Mesendoderm (in vitro differentiated cells): Measurements from ENCODE around the gene NXPH4.

Source experiments
- DNase-seq: peaks from one replicate; pipeline ENCODE4 v3.0.0; 2013
- H2AK5ac ChIP-seq: 2 replicates; pipeline ENCODE4 v1.6.1; 2013; ENCODE audit warnings: low read length, inconsistent platforms
- H2BK120ac ChIP-seq: 2 replicates; pipeline ENCODE4 v1.6.1; 2013; ENCODE audit warnings: low read depth, mild to moderate bottlenecking, low read length, moderate library complexity, mixed read lengths
- H2BK15ac ChIP-seq: replicated peaks from 2 replicates; pipeline ENCODE4 v1.6.1; 2013; ENCODE audit warnings: low read depth, mild to moderate bottlenecking, moderate library complexity
- H2BK5ac ChIP-seq: 2 replicates; pipeline ENCODE4 v1.6.1; 2013; ENCODE audit warnings: low read length, inconsistent platforms
- H3K18ac ChIP-seq: 2 replicates; pipeline ENCODE4 v1.6.1; 2013; ENCODE audit warnings: mild to moderate bottlenecking, low read length, mixed read lengths
- H3K23ac ChIP-seq: one replicate; pipeline ENCODE4 v1.6.1; 2013; ENCODE audit warnings: low read length
- H3K27ac ChIP-seq: 2 replicates; pipeline ENCODE4 v1.5.1; 2013; ENCODE audit warnings: low read depth, mild to moderate bottlenecking, inconsistent platforms, low read length, moderate library complexity
- H3K27me3 ChIP-seq: 2 replicates; pipeline ENCODE4 v1.6.1; 2013; ENCODE audit warnings: low read length, control low read depth, mild to moderate bottlenecking, inconsistent platforms; ENCODE audit not compliant: insufficient read depth, poor library complexity
- H3K36me3 ChIP-seq: 2 replicates; pipeline ENCODE4 v1.6.1; 2013; ENCODE audit warnings: low read length, inconsistent platforms; ENCODE audit not compliant: control insufficient read depth, insufficient read depth
- H3K4ac ChIP-seq: one replicate; pipeline ENCODE4 v1.6.1; 2013; ENCODE audit warnings: low read depth, mild to moderate bottlenecking, low read length, moderate library complexity
- H3K4me1 ChIP-seq: 2 replicates; pipeline ENCODE4 v1.6.1; 2013; ENCODE audit warnings: low read depth, low read length, inconsistent platforms; ENCODE audit not compliant: control insufficient read depth
- H3K4me2 ChIP-seq: 2 replicates; pipeline ENCODE4 v1.6.1; 2013; ENCODE audit warnings: low read length
- H3K4me3 ChIP-seq: 2 replicates; pipeline ENCODE4 v1.5.1; 2013; ENCODE audit warnings: mild to moderate bottlenecking, low read length
- H3K56ac ChIP-seq: one replicate; pipeline ENCODE4 v1.6.1; 2013; ENCODE audit warnings: low read length
- H3K79me1 ChIP-seq: 2 replicates; pipeline ENCODE4 v1.6.1; 2013; ENCODE audit warnings: low read length, inconsistent platforms
- H3K79me2 ChIP-seq: 2 replicates; pipeline ENCODE4 v1.6.1; 2013; ENCODE audit warnings: mild to moderate bottlenecking, low read length; ENCODE audit not compliant: control insufficient read depth, insufficient read depth
- H3K9ac ChIP-seq: 2 replicates; pipeline ENCODE4 v1.6.1; 2013; ENCODE audit warnings: low read length, inconsistent platforms
- H4K5ac ChIP-seq: one replicate; pipeline ENCODE4 v1.6.1; 2013; ENCODE audit warnings: low read length
- H4K8ac ChIP-seq: one replicate; pipeline ENCODE4 v1.6.1; 2013; ENCODE audit warnings: low read depth, mild to moderate bottlenecking, control low read depth, low read length, moderate library complexity
- WGBS: extraction: QIAGEN DNeasy Blood & Tissue Kit; methylation state at CpG from one replicate; pipeline ENCODE4 v1.1.7; 2013; ENCODE audit warnings: low lambda C conversion rate, missing lambda C conversion rate; ENCODE audit not compliant: insufficient coverage; ENCODE audit errors: extremely low coverage; 5-methylcytosine and 5-hydroxymethylcytosine counted together

Gene NXPH4

DNA sequence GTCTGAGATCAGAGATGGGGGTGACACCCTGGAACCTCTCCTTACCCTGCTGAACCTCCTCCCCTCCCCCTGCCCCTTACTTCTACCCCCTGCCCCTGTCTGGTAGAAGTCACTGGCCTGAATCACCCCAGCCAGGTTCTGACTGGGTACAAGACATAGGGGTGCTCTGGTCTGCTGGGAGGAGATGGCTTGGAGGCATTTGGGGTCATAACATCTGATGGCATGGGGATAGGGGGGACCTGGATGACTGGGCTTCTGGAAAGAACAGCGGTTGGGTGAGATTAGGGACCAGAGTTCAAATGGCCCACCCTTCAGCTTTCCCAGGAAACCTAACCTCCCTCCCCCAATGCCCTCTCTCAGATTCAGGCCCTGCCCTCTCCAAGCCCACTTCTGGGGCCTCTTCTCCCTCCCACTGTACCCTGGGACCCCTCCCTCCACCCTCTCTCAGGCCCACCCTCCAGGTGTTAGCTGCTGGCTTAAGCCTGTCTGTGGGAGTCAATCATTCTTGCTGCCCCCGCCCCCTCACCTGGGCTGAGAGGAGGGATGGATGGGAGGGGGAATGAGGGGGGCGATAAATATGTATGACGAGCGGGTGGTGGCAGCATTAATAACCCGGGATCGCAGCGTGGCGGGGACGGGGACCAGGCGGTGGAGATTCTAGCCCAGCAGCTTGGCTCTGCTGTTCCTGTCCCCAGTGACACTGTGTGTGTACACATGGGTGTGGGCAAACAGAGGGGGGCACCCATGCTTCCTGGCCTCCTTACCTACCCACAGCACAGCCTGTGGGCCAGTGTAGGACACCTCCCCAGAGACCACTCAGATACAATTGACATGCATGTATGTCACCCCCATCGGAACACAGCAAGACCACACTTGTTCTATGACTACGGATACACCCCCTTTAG is 5.9 kb downstream of the NXPH4 start:
- H3K4ac ChIP-seq: no peak overlapping the region
- no CpG with 5 or more reads among the region's 13 CpGs for WGBS
- H2AK5ac ChIP-seq: no peak overlapping the region
- H3K23ac ChIP-seq: no peak overlapping the region
- no peak for DNase-seq
- H3K4me2 ChIP-seq: no peak overlapping the region
- no peak overlapping the region for H4K8ac ChIP-seq
- no peaks in the 10 kb centered on the region for H3K36me3 ChIP-seq
- no peaks in the 10 kb centered on the region for H3K79me2 ChIP-seq
- H4K5ac ChIP-seq: no peak overlapping the region
- H3K4me3 ChIP-seq: no peak overlapping the region
- H2BK15ac ChIP-seq: no peak overlapping the region
- no peak overlapping the region for H3K9ac ChIP-seq
- no peak overlapping the region for H2BK120ac ChIP-seq
- H3K79me1 ChIP-seq: no peaks in the 10 kb centered on the region
- no peaks in the 10 kb centered on the region for H3K4me1 ChIP-seq
- peaks cover 82% of the 10 kb centered on the region for H3K27me3 ChIP-seq
- H3K18ac ChIP-seq: no peak overlapping the region
- H3K56ac ChIP-seq: no peak overlapping the region
- no peak overlapping the region for H2BK5ac ChIP-seq
- H3K27ac ChIP-seq: no peak overlapping the region

GRCh38 chr12:57223191-57224165 is 6.9 kb downstream of the NXPH4 start:
- no peak overlapping the region for H4K5ac ChIP-seq
- no peak overlapping the region for H3K4me2 ChIP-seq
- no peak overlapping the region for H3K4ac ChIP-seq
- no peak for DNase-seq
- H3K4me1 ChIP-seq: no peaks in the 10 kb centered on the region
- no peak overlapping the region for H3K4me3 ChIP-seq
- H2BK5ac ChIP-seq: no peak overlapping the region
- no peak overlapping the region for H2BK15ac ChIP-seq
- H3K79me2 ChIP-seq: no peaks in the 10 kb centered on the region
- no peak overlapping the region for H3K9ac ChIP-seq
- H3K36me3 ChIP-seq: no peaks in the 10 kb centered on the region
- no peak overlapping the region for H3K56ac ChIP-seq
- H3K27ac ChIP-seq: no peak overlapping the region
- H2AK5ac ChIP-seq: no peak overlapping the region
- H4K8ac ChIP-seq: no peak overlapping the region
- H3K23ac ChIP-seq: peak overlapping the region; percentile 29
- WGBS: no CpG with 5 or more reads among the region's 22 CpGs
- no peaks in the 10 kb centered on the region for H3K79me1 ChIP-seq
- H3K18ac ChIP-seq: no peak overlapping the region
- H3K27me3 ChIP-seq: peaks cover 74% of the 10 kb centered on the region
- no peak overlapping the region for H2BK120ac ChIP-seq

DNA sequence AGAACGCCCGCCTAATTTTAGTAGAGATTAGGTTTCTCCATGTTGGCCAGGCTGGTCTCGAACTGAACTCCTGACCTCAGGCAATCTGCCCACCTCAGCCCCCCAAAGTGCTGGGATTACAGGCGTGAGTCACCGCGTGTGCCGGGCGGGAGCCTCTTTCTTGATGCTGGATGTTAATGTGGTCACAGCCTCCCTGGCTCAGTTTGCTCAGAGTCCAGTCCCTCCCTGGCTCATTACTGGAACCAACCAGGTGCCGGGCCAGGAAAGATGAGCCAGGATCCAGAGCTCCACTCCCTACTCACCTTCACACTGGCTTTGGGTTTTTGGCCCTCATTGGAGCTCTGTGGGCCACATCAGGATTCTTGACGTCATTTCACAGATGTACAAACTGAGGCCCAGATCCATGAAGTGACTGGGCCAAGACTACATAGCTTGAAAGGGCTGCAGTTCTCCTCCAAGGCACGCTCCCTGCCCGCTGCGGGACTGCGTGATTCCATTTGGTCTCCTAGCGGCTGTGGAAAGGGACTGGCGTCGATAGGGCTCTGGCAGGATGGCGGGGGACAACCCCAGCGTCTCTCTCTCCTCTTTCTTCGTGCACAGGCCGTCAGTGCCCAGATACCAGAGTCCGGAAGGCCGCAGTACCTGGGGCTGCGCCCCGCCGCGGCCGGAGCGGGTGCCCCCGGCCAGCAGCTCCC is 7.8 kb downstream of the NXPH4 start:
- WGBS: no CpG with 5 or more reads among the region's 30 CpGs
- H3K27ac ChIP-seq: no peak overlapping the region
- no peak overlapping the region for H2BK15ac ChIP-seq

DNA sequence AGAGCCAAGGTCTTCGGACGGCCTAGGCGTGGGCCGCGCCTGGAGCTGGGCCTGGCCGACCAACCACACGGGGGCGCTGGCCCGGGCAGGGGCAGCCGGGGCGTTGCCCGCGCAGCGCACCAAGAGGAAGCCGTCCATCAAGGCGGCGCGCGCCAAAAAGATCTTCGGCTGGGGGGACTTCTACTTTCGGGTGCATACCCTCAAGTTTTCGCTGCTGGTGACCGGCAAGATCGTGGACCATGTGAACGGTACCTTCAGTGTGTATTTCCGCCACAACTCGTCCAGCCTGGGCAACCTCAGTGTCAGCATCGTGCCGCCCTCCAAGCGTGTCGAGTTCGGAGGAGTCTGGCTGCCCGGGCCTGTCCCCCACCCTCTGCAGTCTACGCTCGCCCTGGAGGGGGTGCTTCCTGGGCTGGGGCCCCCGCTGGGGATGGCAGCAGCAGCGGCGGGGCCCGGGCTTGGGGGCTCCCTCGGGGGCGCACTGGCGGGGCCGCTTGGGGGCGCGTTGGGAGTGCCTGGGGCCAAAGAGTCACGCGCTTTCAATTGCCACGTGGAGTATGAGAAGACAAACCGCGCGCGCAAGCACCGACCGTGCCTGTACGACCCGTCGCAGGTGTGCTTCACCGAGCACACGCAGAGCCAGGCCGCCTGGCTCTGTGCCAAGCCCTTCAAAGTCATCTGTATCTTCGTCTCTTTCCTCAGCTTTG is 8.5 kb downstream of the NXPH4 start:
- Histone ChIP-seq H3K4me3 (no peak overlapping the region), H2BK15ac (no peak overlapping the region), H3K36me3 (no peaks in the 10 kb centered on the region), H3K4ac (peak overlapping the region; percentile 22), H2AK5ac (no peak overlapping the region), H2BK120ac (no peak overlapping the region), H3K9ac (no peak overlapping the region), H3K27me3 (peaks cover 60% of the 10 kb centered on the region), H3K79me2 (peaks cover under 1% of the 10 kb centered on the region), H2BK5ac (no peak overlapping the region), H3K4me1 (no peaks in the 10 kb centered on the region), H3K79me1 (no peaks in the 10 kb centered on the region), H4K5ac (no peak overlapping the region), H3K4me2 (no peak overlapping the region), H3K56ac (peak overlapping the region; percentile 63), H3K27ac (no peak overlapping the region), H3K18ac (no peak overlapping the region), H4K8ac (no peak overlapping the region), H3K23ac (no peak overlapping the region)
- DNase-seq: peak; percentile 85
- WGBS: no CpG with 5 or more reads among the region's 61 CpGs

More for the DNA sequence above, 7.8 kb downstream of the NXPH4 start:
- no peak overlapping the region for H3K4me2 ChIP-seq
- H3K9ac ChIP-seq: no peak overlapping the region
- no peaks in the 10 kb centered on the region for H3K79me1 ChIP-seq
- no peaks in the 10 kb centered on the region for H3K4me1 ChIP-seq
- peak overlapping the region; percentile 32 for H3K56ac ChIP-seq
- H3K4me3 ChIP-seq: no peak overlapping the region
- H2AK5ac ChIP-seq: no peak overlapping the region
- no peak overlapping the region for H4K5ac ChIP-seq
- no peak overlapping the region for H3K4ac ChIP-seq
- H4K8ac ChIP-seq: no peak overlapping the region
- H2BK120ac ChIP-seq: no peak overlapping the region
- H3K18ac ChIP-seq: no peak overlapping the region
- no peak overlapping the region for H3K23ac ChIP-seq
- no peak for DNase-seq
- no peak overlapping the region for H2BK5ac ChIP-seq
- H3K27me3 ChIP-seq: peaks cover 66% of the 10 kb centered on the region
- no peaks in the 10 kb centered on the region for H3K79me2 ChIP-seq
- no peaks in the 10 kb centered on the region for H3K36me3 ChIP-seq

GRCh38 chr12:57225680-57226210 is 9.2 kb downstream of the NXPH4 start:
- DNase-seq: no peak
- H2BK120ac ChIP-seq: no peak overlapping the region
- H3K9ac ChIP-seq: no peak overlapping the region
- H3K27me3 ChIP-seq: peaks cover 56% of the 10 kb centered on the region
- no CpG with 5 or more reads among the region's 18 CpGs for WGBS
- H2BK15ac ChIP-seq: no peak overlapping the region
- H2AK5ac ChIP-seq: no peak overlapping the region
- no peak overlapping the region for H3K4me3 ChIP-seq
- H4K5ac ChIP-seq: no peak overlapping the region
- no peak overlapping the region for H3K23ac ChIP-seq
- peak overlapping the region; percentile 30 for H3K56ac ChIP-seq
- H3K79me1 ChIP-seq: peaks cover 6% of the 10 kb centered on the region
- H3K18ac ChIP-seq: no peak overlapping the region
- no peaks in the 10 kb centered on the region for H3K36me3 ChIP-seq
- no peak overlapping the region for H4K8ac ChIP-seq
- peaks cover 2% of the 10 kb centered on the region for H3K4me1 ChIP-seq
- peaks cover 6% of the 10 kb centered on the region for H3K79me2 ChIP-seq
- H3K4me2 ChIP-seq: no peak overlapping the region
- no peak overlapping the region for H3K4ac ChIP-seq
- no peak overlapping the region for H3K27ac ChIP-seq
- H2BK5ac ChIP-seq: no peak overlapping the region
